Pancreas (tissue), 10 donors: ENCODE measurements around the gene PLEKHO1. TPM values are rescaled to one million over a fixed set of nuclear protein-coding genes. Genes with fewer than 3 reads are reported as not detected.
A peak's percentile ranks its signal among the peaks of the same experiment; 100 is the strongest.

Experiments used
- ATAC-seq, 4 donors: fragments of 200-7000 bp; cut with Tn5 transposase; one replicate each; pipeline versions ENCODE4 v1.8.0 to v1.9.1; 2020; ENCODE audit warnings: mild to moderate bottlenecking in 4 of 4, moderate library complexity in 4 of 4
- DNase-seq, 6 donors: peaks; one replicate each; pipeline ENCODE4 v3.0.0-alpha.2; 2020
- FAIRE-seq: peaks from 2 replicates; lab custom pipeline; 2012; peaks lifted over from hg19 to GRCh38; lab: Jason Lieb, UNC
- H3K27ac ChIP-seq, 4 donors: fragments of 200-600 bp; sonication (generic); 1 replicate in 3 of 4; 2 replicates in 1 of 4; pipeline versions ENCODE4 v1.5.0 to v1.8.0; 2020
- H3K27me3 ChIP-seq, 4 donors: fragments of 200-600 bp; one replicate each; pipeline ENCODE4 v1.8.0; 2021
- H3K36me3 ChIP-seq, 3 donors: fragments of 200-600 bp; sonication (generic) in 1 of 3; one replicate each; pipeline versions ENCODE4 v1.5.0 to v1.8.0; 2020 to 2021
- H3K4me1 ChIP-seq, 3 donors: fragments of 200-600 bp; one replicate each; pipeline ENCODE4 v1.8.0; 2021
- H3K4me3 ChIP-seq, 4 donors: fragments of 200-600 bp; sonication (generic) in 2 of 4; one replicate each; pipeline versions ENCODE4 v1.5.0 to v1.8.0; 2020 to 2021
- H3K9me3 ChIP-seq, 4 donors: fragments of 200-600 bp; one replicate each; pipeline ENCODE4 v1.8.0; 2021
- CTCF ChIP-seq, 4 donors: fragments of 200-600 bp; sonication (generic) in 3 of 4; IDR thresholded peaks; one replicate each; pipeline versions ENCODE4 v1.5.0 to v1.8.0; 2021; ENCODE audit warnings: antibody characterized with exemption in 4 of 4
- WGBS, 2 donors: extraction: QIAGEN DNeasy Blood & Tissue Kit; methylation state at CpG; one replicate each; pipeline ENCODE4 v1.1.7; 2013; 5-methylcytosine and 5-hydroxymethylcytosine counted together
- intact Hi-C, 3 donors: fragments of 100-400 bp; cut with DNase I; formaldehyde crosslinking; loops; one replicate each; pipeline versions ENCODE4 v1.11.1 to v1.14.2; 2022
- polyA plus RNA-seq, 2 donors: library from polyadenylated mRNA; stranded (reverse); fragments of 200-250 nt; gene quantifications; one replicate each; pipeline ENCODE4 v1.2.3, GENCODE V29; 2013
- total RNA-seq, 6 donors: library from RNA; stranded (reverse); fragmentation: NEBNext Ultra II Directional in 4 of 6; extraction: Animal tissue kit (Norgen Biotek cat#: 25700) in 4 of 6; gene quantifications; one replicate each; pipeline versions ENCODE4 v1.2.1 to v1.2.4, GENCODE V29; 2021 to 2023
- donor health status: healthy with polysubstance abuse.
- donor health status: DM: no; HTN: no; CAD: no; lungs with moderate emphysema.
- donor health status: DM: no; HTN: no; CAD: no.
- donor health status: control.
- donor health status: control.
- donor health status: Bipolar disorder and iron deficiency.
- donor health status: DM: yes; HTN: yes; CAD: no.
- donor health status: DM: no; HTN: no; CAD: no.
- donor health status: DM: no; HTN: no; CAD: no.
- donor health status: DM: yes; HTN: yes; CAD: no.

PLEKHO1 gene
- total and polyA plus RNA-seq, 8 donors: 1.2 to 16.1 (median 7.3) TPM

DNA sequence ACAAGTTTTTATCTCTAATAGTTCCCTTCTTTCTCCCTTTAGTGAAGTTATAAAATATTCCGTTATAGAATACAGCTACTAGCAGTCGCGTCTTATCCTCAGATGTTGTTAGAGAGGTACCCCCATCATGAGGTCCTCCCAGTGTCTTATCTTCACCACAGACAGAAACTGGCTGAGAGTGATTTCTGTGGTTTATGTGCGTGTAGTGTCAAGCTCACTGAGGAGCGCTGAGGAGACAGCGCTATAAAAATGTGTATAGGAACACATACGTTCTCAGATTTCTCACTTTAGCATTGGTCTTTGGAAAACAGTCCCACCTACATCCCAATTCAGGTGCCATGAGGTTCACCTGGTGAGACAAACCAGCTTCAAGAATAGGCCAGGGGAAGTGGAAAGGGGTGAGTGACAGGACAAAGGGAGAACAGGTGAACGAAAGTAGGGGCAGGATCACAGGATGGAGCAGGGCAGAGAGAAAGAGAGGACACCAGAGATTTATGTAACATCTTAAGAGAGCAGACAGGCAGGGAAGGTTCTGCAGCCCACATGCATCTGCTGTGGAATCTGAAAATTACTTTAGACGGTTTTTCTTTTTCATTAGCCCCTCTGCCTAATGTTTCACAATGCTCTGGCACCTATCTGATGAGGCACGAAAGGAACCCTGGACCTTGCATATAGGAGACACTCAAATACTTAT is 2.7 kb upstream of the PLEKHO1 start:
- Histone ChIP-seq H3K4me1 (no peaks in the 10 kb centered on the region), H3K27me3 (no peaks in the 10 kb centered on the region), H3K27ac (no peak overlapping the region), H3K4me3 (no peak overlapping the region), H3K36me3 (no peaks in the 10 kb centered on the region), H3K9me3 (no peaks in the 10 kb centered on the region)
- no peak for TF ChIP-seq CTCF (IDR thresholded peaks at IDR 0.05)
- DNase-seq: no peak
- no peak for FAIRE-seq
- intact Hi-C loops: no loop called here
- 85 to 92% methylated on average over 10 of the region's 10 CpGs for WGBS, 2 donors
- no peak for ATAC-seq

GRCh38 chr1:150148837-150149270 is 862 bp upstream of the PLEKHO1 start:
- FAIRE-seq: no peak
- peak in 2 of 4 donors; percentile 3 to 11 for ATAC-seq
- DNase-seq: no peak
- TF ChIP-seq CTCF (IDR thresholded peaks at IDR 0.05): no peak
- no peaks in the 10 kb centered on the region for H3K27me3 ChIP-seq
- peak overlapping the region in 1 of 4 donors; percentile 62 for H3K27ac ChIP-seq
- WGBS, 2 donors: 57 to 63% methylated on average over 8 of the region's 8 CpGs
- no peaks in the 10 kb centered on the region for H3K36me3 ChIP-seq
- no peaks in the 10 kb centered on the region for H3K9me3 ChIP-seq
- H3K4me3 ChIP-seq: peak overlapping the region in 2 of 4 donors; percentile 43 to 57
- intact Hi-C loops: no loop called here
- no peaks in the 10 kb centered on the region for H3K4me1 ChIP-seq

GRCh38 chr1:150150133-150151021 is 661 bp downstream of the PLEKHO1 start:
- peak overlapping the region; percentile 20 to 57 (median 39) for H3K4me3 ChIP-seq
- no peaks in the 10 kb centered on the region for H3K9me3 ChIP-seq
- no peaks in the 10 kb centered on the region for H3K36me3 ChIP-seq
- TF ChIP-seq CTCF (IDR thresholded peaks at IDR 0.05): no peak
- DNase-seq (peak in 3 of 6 donors; percentile 36 to 62 (median 36)), ATAC-seq (peak in 1 of 4 donors; percentile 7), FAIRE-seq (no peak)
- H3K27ac ChIP-seq: peak overlapping the region in 2 of 4 donors; percentile 60 to 62
- intact Hi-C loops: loop anchor here in 1 of 3 donors (10.0 kb wide), 1 partner anchor 56 kb away; no protein-coding TSS in a partner anchor
- no peaks in the 10 kb centered on the region for H3K4me1 ChIP-seq
- no peaks in the 10 kb centered on the region for H3K27me3 ChIP-seq
- 9 to 11% methylated on average over 73 to 114 of the region's 114 CpGs for WGBS, 2 donors

- WGBS, 2 donors: 81 to 85% methylated on average over 15 of the region's 15 CpGs
Measured at GRCh38 chr1:150151291-150152181, 1.8 kb downstream of the PLEKHO1 start.

More at GRCh38 chr1:150151291-150152181, 1.8 kb downstream of the PLEKHO1 start:
- FAIRE-seq: no peak
- no peak for TF ChIP-seq CTCF (IDR thresholded peaks at IDR 0.05)
- H3K4me1 ChIP-seq: no peaks in the 10 kb centered on the region
- H3K27ac ChIP-seq: peak overlapping the region in 1 of 4 donors; percentile 62
- H3K27me3 ChIP-seq: no peaks in the 10 kb centered on the region
- peak overlapping the region in 2 of 4 donors; percentile 43 to 57 for H3K4me3 ChIP-seq
- H3K36me3 ChIP-seq: no peaks in the 10 kb centered on the region
- intact Hi-C loops: loop anchor here in 1 of 3 donors (10.0 kb wide), 1 partner anchor 57 kb away; no protein-coding TSS in a partner anchor
- no peaks in the 10 kb centered on the region for H3K9me3 ChIP-seq
- peak in 1 of 6 donors; percentile 44 for DNase-seq
- ATAC-seq: peak in 1 of 4 donors; percentile 10
